Smooth muscle cell of the brain vasculature (primary cell): Measurements from ENCODE around the gene CUBN.
A peak's percentile ranks its signal among the peaks of the same experiment; 100 is the strongest.

ENCODE experiments used
- DNase-seq: peaks from one replicate; pipeline ENCODE4 v3.0.0-alpha.2; 2012; ENCODE audit warnings: low read depth, low spot score

Gene CUBN

GRCh38 chr10:17041626-17042520 lies 87.7 kb downstream of the CUBN start:
- no peak for DNase-seq

- no peak for DNase-seq
Measured at GRCh38 chr10:17038627-17039026, 91.0 kb downstream of the CUBN start.

DNA sequence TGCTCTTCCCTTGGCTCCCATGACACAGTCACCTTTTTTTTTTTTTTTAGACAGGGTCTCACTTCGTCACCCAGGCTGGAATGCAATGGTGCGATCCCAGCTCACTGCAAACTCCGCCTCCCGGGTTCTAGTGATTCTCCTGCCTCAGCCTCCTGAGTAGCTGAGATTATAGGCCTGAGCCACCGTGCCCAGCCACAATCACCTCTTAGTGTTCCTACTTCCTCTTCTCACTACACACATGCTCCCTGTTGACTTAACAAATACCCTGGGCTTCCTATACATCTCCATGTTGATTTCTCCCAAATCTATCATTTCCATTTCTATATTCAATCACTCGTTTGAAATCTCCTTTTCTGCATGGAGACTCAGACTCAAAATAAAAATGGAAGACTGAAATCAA lies 91.7 kb downstream of the CUBN start:
- DNase-seq = no peak

DNA sequence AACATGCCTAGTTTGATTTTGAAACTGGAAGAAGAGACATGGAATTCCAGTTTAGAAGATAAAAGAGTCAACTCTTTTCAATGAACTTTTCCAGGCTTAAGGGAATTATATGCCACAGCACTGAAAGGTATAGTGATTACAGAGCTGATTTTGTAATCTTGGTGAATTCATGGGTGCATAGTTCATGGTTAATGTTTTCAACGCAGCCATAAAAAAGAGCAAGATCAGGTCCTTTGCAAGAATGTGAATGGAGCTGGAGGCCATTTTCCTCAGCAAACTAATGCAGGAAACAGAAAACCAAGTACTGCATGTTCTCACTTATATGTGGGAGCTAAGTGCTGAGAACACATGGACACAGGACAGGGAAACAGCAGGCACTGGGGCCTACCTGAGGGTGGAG lies 94.2 kb downstream of the CUBN start:
- no peak for DNase-seq

- no peak for DNase-seq
Measured at GRCh38 chr10:17033529-17034260, 95.9 kb downstream of the CUBN start.

DNA sequence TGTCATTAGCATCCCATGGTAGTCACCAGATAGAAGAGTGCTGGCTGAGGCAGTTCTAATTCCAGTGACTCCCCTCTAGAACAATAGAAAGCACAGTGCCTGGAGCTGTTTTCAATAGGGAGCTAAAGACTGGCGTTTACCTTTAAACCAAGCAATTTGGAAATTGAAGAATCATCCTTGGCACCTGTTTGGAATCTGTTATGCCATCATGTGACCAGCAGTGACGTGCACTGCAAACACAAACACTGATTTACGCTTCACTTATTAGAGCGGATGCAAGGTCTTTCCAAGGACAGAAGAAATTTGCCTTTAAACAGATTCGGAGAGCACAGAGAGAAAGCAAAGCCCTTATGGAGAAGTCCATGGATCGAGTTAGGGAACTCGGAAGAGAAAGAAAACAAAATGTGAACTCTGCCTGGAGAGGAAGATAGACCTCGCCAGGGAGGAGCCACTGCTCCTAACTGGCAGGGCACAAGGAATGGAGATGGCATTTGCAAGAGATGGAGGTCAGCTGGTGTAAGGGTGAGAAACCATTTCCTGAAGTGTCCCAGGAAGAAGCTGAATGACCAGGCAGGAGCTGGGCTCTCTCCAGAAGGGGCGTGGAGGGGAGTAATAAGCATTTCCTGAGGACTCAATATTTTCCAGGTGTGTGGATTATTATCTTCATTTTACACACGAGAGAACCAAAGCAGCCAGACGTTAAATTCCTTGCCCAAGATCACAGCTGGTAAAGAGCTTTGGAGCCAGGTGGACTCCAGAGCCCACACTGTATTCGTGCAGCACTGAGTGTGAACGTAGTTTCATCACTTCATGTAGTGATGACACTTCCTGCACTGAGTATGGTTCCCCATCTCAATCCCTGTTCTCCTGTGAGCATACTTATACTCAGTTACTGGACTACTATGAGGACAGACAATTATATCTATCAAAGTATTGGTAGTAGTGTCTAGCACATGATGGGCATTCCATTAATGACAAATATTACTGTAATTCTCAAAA lies 97.7 kb downstream of the CUBN start:
- no peak for DNase-seq

DNA sequence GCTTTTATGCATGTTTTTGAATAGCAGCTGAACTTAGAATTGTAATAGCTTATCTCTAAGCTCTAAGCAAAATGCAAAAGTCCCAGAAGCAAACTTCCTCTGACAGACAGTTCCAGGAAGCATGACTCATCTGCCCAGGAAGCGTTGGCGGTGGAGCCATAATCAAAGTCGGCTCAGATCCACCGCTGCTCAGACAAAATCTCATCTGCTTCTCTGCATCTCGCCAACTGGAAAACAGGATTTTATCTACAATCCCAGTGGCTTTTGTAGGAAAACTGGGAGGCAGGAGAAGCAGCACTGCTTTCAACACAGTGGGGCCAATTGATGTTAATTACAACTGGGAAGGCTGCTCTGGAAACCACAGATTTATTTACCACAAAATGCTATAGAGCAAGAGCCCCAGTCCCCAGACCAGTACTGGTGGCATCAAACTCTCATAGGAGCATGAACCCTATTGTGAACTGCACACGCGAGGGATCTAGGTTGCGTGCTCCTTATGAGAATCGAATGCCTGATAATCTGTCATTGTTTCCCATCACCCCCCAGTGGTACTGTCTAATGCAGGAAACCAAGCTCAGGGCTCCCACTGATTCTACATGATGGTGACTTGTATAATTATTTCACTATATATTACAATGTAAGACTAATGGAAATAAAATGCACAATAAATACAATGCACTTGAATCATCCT lies 99.9 kb downstream of the CUBN start:
- DNase-seq = no peak

DNA sequence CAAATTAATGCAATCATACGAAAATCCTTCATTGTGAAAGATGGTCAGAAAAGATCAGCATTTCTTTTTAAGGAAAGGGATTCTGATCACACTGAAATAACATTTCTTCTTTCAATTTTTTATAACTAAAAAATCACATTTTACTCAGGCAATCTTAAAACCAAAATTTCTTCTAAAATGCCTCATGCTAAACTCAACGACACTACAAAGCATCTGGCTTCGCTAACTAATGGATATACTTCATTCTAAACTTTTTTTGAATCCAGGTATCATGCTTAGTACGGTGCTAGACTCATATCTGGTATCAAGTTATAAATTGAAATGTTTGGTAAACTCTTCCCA lies 100.4 kb downstream of the CUBN start:
- no peak for DNase-seq

- DNase-seq = no peak
Measured at GRCh38 chr10:17028798-17029197, 100.8 kb downstream of the CUBN start.

DNA sequence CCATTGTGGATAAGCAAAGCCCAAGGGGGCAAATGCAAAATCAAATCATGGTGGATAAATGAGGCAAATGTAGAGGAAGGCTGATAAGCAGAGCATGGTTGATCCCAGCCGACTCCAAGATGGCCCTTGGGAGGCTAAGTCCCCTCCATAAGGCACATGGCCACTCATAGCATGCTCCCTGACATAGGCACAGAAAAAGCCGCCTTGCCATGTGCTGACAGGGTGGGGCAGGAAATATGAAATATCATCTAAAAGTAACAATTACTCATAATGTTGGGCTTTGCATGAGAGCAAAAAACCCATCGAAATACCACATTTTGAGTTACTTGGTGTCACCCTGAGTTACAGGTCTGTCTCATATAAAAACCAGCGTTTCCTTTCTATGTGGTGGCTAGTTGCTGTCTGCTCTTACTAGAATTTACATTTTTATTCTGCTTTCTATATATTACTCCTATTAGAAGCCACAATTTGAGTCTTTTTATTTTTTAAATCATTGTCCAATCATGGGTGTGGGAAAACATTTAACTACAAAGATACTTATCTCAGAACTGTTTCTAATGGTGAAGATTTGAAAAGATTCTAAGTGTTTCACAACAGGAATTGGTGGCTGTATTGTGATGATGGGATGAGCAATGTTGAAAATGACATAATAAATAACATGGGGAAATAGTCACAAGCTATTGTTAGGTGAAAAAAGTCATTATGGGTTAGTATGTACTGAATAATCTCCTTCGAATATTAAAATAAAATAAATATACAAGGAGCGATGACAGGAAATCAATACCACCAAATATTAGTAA lies 102.7 kb downstream of the CUBN start:
- DNase-seq = no peak

- no peak for DNase-seq
Measured at GRCh38 chr10:17025444-17026295, 103.9 kb downstream of the CUBN start.

DNA sequence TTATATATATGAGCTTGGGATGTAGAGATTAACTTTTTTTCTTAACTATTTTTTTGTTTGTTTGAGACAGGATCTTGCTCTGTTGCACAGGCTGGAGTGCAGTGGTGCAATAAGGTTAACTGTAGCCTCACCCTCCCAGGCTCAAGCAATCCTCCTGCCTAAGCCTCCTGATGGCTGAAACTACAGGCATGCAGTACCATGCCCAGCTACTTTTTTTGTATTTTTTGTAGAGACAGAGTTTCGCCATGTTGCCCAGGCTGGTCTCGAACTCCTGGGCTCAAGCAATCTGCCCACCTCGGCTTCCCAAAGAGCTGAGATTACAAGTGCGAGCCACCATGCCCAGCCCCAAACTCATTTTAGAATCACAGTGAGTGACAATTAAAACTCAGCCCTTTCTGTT lies 105.2 kb downstream of the CUBN start:
- no peak for DNase-seq

DNA sequence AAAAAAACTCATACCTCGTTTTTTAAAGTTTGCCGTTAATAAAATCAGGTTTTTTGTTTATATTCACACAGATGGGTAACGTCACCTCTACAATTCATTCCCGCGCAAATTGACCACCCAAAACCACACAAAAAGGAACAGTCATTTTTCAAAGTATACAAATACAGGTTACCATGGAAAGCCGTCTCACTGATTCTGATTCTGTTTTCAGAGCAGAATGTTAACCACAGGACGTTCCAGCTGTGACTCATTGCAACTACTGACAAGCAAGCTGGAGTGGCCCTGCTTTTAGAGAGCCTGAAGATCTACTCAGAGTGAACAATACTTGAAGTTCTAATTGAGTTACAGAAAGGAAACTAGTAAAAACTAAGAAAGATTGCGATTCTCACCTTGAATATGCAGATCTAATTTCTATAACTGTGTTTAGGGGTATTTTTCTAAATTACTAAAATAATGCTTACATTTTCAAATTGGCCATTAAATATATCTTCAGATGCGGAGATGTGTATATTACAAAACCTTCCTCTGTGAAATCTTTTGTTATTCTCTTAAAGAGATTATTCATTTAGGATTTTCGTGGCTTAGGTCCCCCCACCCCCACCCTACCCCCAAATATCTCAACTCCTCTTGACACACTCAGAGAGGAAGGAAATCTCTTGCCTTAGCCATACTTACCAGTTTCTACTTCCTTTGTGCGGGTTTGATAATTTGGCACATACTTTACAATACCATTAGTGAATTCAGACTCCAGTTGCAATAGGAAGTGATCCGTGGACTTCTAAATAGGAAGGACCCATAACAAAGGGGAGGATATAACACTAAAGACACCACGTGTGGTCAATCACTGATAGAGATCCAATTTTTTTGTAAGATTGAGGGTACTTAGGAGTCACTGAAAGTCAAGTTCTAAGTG lies 106.0 kb downstream of the CUBN start:
- peak; percentile 91 for DNase-seq

GRCh38 chr10:17022896-17023295 lies 106.7 kb downstream of the CUBN start:
- DNase-seq = no peak

GRCh38 chr10:17022466-17022825 lies 107.2 kb downstream of the CUBN start:
- DNase-seq = no peak

- no peak for DNase-seq
Measured at GRCh38 chr10:17021656-17022465, 107.8 kb downstream of the CUBN start.

DNA sequence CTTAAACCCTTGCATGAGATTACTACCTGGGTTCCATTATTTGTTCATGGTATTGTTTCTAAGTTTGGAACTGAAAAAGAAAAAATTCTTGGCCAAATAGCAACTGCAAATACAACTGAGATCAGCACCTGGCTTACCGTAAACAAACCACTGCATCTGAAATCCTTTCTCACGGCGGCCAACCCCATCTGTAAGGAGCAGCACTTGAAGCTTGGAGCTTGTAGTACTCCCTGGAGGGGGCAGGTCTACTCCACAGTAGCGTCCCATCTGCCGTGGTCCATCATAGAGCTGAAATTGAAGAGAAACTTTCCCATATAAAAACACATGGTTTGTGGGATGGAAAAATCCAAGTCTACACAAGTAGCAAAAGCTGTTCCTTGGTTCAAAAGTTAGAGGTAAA lies 109.9 kb downstream of the CUBN start:
- no peak for DNase-seq
